Neural crest cell (in vitro differentiated cells): ENCODE measurements around the gene LRRC8D. TPM values are rescaled to one million over a fixed set of nuclear protein-coding genes. Genes with fewer than 3 reads are reported as not detected.

Source experiments
- DNase-seq: peaks from one replicate; pipeline ENCODE4 v3.0.0; 2021; ENCODE audit warnings: low read depth, mixed read lengths, low spot score
- H3K27ac Mint-ChIP-seq: one replicate; pipeline ENCODE4 v1.8.0; 2021; ENCODE audit warnings: mild to moderate bottlenecking, mixed read lengths; ENCODE audit not compliant: unreplicated experiment
- H3K27me3 Mint-ChIP-seq: 2 replicates; pipeline ENCODE4 v1.8.0; 2021; ENCODE audit warnings: low read depth, mild to moderate bottlenecking, mixed read lengths
- H3K36me3 Mint-ChIP-seq: 2 replicates; pipeline ENCODE4 v1.8.0; 2021; ENCODE audit warnings: low read depth, mild to moderate bottlenecking, mixed read lengths
- H3K4me1 Mint-ChIP-seq: 2 replicates; pipeline ENCODE4 v1.8.0; 2021; ENCODE audit warnings: mixed read lengths
- H3K4me3 Mint-ChIP-seq: one replicate; pipeline ENCODE4 v1.8.0; 2021; ENCODE audit warnings: mild to moderate bottlenecking, mixed read lengths
- H3K9me3 Mint-ChIP-seq: 2 replicates; pipeline ENCODE4 v1.8.0; 2021; ENCODE audit warnings: mixed read lengths
- total RNA-seq: library from RNA; stranded (reverse); gene quantifications from 2 replicates; pipeline ENCODE4 v1.2.1, GENCODE V29; 2021
- TF ChIP-seq, protein P1 (sequence below): fragments of 200-600 bp; sonication (generic); conservative IDR thresholded peaks from 2 replicates; pipeline ENCODE4 v1.5.0; 2021; ENCODE audit warnings: antibody characterized with exemption, mild to moderate bottlenecking

The LRRC8D gene
- total RNA-seq, 1 donor from 2014 or later = 44.9 TPM

DNA sequence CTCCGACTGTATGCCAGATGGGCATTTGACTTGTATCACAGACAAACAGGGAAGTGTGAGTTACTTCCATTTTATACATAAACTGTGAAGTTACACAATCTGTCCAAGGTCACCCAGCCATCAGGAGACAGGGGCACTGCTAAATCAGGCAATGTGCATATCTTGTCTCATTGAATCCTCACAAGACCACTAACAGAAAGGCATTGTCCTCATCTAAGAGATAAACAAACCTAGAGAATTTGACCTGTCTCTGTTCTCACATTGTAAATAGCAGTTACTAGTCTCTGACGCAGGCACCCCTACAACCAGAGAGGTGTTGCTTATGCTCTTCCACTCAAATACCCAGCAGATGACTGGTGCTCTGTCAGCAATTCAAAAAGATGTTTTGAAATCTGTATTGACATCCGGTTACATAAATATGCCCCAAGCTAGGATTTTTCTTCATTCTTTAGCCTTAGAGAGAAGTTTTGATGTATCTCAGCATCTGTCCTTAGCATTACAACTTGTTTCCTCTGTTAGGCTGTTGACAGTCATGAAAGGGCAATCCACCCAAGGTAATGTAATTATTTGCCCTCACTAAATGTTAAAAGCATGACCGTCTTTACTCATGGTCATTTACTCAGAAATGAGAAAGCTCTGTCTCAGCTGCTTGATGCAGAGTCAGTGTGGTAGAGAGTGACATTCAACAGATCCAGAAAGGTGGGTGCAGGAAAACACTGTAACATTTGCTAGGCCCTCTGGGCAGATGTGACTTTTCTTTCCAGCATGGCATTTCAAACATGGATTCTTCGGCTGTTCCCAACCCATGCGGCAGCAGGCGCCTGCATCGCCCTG is 122.2 kb downstream of the LRRC8D start:
- Mint-ChIP-seq H3K36me3 (peaks cover under 1% of the 10 kb centered on the region), H3K4me1 (peaks cover 76% of the 10 kb centered on the region), H3K27ac (peak overlapping the region; percentile 8), H3K4me3 (no peak overlapping the region), H3K27me3 (no peaks in the 10 kb centered on the region), H3K9me3 (peaks cover 2% of the 10 kb centered on the region)
- TF ChIP-seq, protein P1, sequence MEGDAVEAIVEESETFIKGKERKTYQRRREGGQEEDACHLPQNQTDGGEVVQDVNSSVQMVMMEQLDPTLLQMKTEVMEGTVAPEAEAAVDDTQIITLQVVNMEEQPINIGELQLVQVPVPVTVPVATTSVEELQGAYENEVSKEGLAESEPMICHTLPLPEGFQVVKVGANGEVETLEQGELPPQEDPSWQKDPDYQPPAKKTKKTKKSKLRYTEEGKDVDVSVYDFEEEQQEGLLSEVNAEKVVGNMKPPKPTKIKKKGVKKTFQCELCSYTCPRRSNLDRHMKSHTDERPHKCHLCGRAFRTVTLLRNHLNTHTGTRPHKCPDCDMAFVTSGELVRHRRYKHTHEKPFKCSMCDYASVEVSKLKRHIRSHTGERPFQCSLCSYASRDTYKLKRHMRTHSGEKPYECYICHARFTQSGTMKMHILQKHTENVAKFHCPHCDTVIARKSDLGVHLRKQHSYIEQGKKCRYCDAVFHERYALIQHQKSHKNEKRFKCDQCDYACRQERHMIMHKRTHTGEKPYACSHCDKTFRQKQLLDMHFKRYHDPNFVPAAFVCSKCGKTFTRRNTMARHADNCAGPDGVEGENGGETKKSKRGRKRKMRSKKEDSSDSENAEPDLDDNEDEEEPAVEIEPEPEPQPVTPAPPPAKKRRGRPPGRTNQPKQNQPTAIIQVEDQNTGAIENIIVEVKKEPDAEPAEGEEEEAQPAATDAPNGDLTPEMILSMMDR = no peak
- no peak for DNase-seq

GRCh38 chr1:89943846-89944781 is 123.3 kb downstream of the LRRC8D start:
- peaks cover 2% of the 10 kb centered on the region for H3K36me3 Mint-ChIP-seq
- no peak overlapping the region for H3K4me3 Mint-ChIP-seq
- TF ChIP-seq, protein P1 = no peak
- H3K9me3 Mint-ChIP-seq = peaks cover 3% of the 10 kb centered on the region
- no peaks in the 10 kb centered on the region for H3K27me3 Mint-ChIP-seq
- no peak for DNase-seq
- peaks cover 69% of the 10 kb centered on the region for H3K4me1 Mint-ChIP-seq
- H3K27ac Mint-ChIP-seq = no peak overlapping the region

- no peak for DNase-seq
- Mint-ChIP-seq H3K36me3 (peaks cover 2% of the 10 kb centered on the region), H3K27ac (no peak overlapping the region), H3K27me3 (no peaks in the 10 kb centered on the region), H3K9me3 (peaks cover 3% of the 10 kb centered on the region), H3K4me1 (peaks cover 61% of the 10 kb centered on the region), H3K4me3 (no peak overlapping the region)
- TF ChIP-seq, protein P1 = no peak
Measured at GRCh38 chr1:89945852-89946476, 125.1 kb downstream of the LRRC8D start.

GRCh38 chr1:89946532-89946931 is 125.7 kb downstream of the LRRC8D start:
- no peak overlapping the region for H3K27ac Mint-ChIP-seq
- TF ChIP-seq, protein P1 = no peak
- DNase-seq = no peak
- peaks cover 57% of the 10 kb centered on the region for H3K4me1 Mint-ChIP-seq
- H3K27me3 Mint-ChIP-seq = no peaks in the 10 kb centered on the region
- H3K4me3 Mint-ChIP-seq = no peak overlapping the region
- peaks cover 2% of the 10 kb centered on the region for H3K36me3 Mint-ChIP-seq
- H3K9me3 Mint-ChIP-seq = peaks cover 3% of the 10 kb centered on the region

GRCh38 chr1:89948722-89949345 is 128.0 kb downstream of the LRRC8D start:
- Mint-ChIP-seq H3K9me3 (peaks cover 3% of the 10 kb centered on the region), H3K4me3 (no peak overlapping the region), H3K4me1 (peaks cover 45% of the 10 kb centered on the region), H3K36me3 (peaks cover 2% of the 10 kb centered on the region), H3K27ac (no peak overlapping the region), H3K27me3 (no peaks in the 10 kb centered on the region)
- TF ChIP-seq, protein P1 = no peak
- no peak for DNase-seq
